GM18526 (cell line): ENCODE results near the gene NCOA4.
A peak's percentile ranks its signal among the peaks of the same experiment; 100 is the strongest.

Experiments
- POLR2A ChIP-seq: IDR thresholded peaks from 3 replicates; pipeline ENCODE4 v1.6.1; 2011; ENCODE audit not compliant: insufficient read length; ENCODE audit errors: extremely low read depth

Gene NCOA4

GRCh38 chr10:46030091-46030937 is at the start of gene NCOA4:
Gene NCOA4, minus strand, starts transcription at chr10:46030623. Its CDS starts 13,943 bp downstream, at chr10:46016680.
- TF ChIP-seq POLR2A: peak; percentile 94

GRCh38 chr10:46079831-46080585 is 49.6 kb upstream of the NCOA4 start:
- TF ChIP-seq POLR2A: no peak

- TF ChIP-seq POLR2A: no peak
Measured at GRCh38 chr10:46077731-46078413, 47.4 kb upstream of the NCOA4 start.

GRCh38 chr10:46077141-46077554 is 46.7 kb upstream of the NCOA4 start:
- no peak for TF ChIP-seq POLR2A

- no peak for TF ChIP-seq POLR2A
Measured at GRCh38 chr10:46075869-46076268, 45.4 kb upstream of the NCOA4 start.

- no peak for TF ChIP-seq POLR2A
Measured at GRCh38 chr10:46074196-46074946, 43.9 kb upstream of the NCOA4 start.

GRCh38 chr10:46073564-46073963 is 43.1 kb upstream of the NCOA4 start:
- TF ChIP-seq POLR2A: no peak

- TF ChIP-seq POLR2A: no peak
Measured at GRCh38 chr10:46070749-46071148, 40.3 kb upstream of the NCOA4 start.

GRCh38 chr10:46069771-46070463 is 39.5 kb upstream of the NCOA4 start:
- TF ChIP-seq POLR2A: no peak

- TF ChIP-seq POLR2A: no peak
Measured at GRCh38 chr10:46068905-46069304, 38.5 kb upstream of the NCOA4 start.

GRCh38 chr10:46068117-46068516 is 37.7 kb upstream of the NCOA4 start:
- TF ChIP-seq POLR2A: no peak

GRCh38 chr10:46064269-46064817 is 33.9 kb upstream of the NCOA4 start:
- TF ChIP-seq POLR2A: no peak

- no peak for TF ChIP-seq POLR2A
Measured at GRCh38 chr10:46062723-46063428, 32.5 kb upstream of the NCOA4 start.
